ENCODE data around the gene RPLP1. TPM values are rescaled to one million over a fixed set of nuclear protein-coding genes. Genes with fewer than 3 reads are reported as not detected.

Gene RPLP1
- 3,095 to 4,249 TPM (median 3,739 TPM) in 5 replicates for total RNA-seq (2022; extraction: Qiagen RNA extraction)

DNA sequence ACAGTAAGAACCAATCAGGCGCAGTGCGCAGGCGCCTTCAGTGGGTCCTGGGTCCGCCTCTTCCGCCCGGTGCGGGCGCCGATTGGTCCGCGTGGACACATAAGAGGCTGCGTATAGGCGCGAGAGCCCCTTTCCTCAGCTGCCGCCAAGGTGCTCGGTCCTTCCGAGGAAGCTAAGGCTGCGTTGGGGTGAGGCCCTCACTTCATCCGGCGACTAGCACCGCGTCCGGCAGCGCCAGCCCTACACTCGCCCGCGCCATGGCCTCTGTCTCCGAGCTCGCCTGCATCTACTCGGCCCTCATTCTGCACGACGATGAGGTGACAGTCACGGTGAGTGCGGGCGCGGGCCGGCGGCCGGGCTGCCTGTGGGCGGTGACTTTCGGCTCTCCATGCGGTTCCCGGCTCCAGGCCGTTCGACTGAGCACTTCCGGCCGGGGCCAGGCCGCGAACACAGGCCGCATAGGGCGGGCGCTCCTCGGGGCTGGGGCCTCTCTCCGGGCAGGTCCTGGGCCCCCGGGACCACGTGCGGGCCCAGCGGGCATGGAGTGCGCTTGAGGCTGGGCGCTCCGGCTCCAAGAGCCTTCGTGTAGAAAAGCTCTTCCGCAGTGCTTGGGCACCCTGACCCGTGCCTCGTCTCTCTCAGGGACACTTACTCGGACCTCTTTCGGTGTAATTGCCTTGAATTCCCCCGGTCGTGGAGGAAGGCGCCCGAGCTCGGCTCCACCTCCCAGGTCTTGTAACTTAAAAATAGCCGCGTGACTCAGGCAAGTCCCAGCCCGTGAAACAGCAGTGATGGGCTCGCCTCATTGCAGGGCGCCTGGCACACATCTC is at the start of gene RPLP1:
RPLP1 (plus strand) TSS at position 127 of the 830 bp plus-strand sequence; CDS start at position 258, 131 bp downstream.

DNA sequence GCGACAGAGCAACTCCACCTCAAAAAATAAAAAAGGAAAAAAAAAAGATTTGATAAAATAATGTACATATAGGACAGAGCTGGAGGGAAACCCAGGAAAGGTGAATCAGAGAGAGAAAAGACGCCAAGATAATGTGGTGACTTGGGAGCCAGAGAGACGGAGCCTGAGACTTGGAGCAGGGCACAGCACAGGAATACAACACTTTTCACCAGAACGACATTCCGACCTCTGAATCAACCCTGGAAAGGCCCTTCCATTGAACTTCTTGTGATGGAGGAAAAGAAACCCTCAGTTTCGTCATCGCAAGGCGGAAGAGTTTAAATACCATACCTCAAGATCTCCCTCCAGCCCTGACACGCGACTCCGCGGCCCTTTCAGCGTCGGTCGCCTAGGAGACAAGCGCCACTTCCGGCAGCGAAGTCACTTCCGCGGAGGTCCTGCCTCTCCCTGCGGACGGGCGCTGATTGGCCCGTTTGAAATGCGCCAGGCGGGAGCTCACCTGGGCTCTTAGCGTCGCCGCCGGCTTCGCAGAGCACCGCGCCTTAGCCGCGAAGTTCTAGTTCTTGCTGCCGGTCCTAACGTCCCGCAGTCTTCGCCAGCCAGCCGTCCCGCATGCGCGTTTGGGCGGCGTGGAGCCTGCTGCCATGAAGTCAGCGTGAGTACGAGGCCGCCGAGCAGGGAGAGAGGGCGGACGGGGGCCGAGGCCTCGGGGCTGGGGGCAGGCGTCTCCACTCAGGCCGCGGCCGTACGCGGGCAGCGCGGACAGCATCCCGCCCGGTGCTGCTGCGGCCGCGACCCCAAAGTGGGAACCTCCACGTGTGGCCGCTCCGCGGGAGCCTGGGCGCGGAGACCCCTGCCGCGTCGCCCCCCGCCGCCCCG is 38.6 kb upstream of the RPLP1 start, which contains the start of gene KIF23:
KIF23 (plus strand) TSS at position 528 of the 879 bp plus-strand sequence; CDS start at position 645, 117 bp downstream.

Other genes with a start within 250 kb of the RPLP1 start
- gene PAQR5, start 153.9 kb upstream of the RPLP1 start, total RNA-seq (2022; extraction: Qiagen RNA extraction) = 69.3 to 93.4 TPM (median 86.5 TPM) in 5 replicates
- gene KIF23, start 38.5 kb upstream of the RPLP1 start, total RNA-seq (2022; extraction: Qiagen RNA extraction) = 65.7 to 96.3 TPM (median 74.7 TPM) in 5 replicates

Data from A549 treated with AZD2906 at 1 μM for 4 hours (cell line).